Neuronal stem cell (in vitro differentiated cells): Measurements from ENCODE around the gene NUDT2.
"Not testable (repeated sequence)": the region's sequence is repeated elsewhere in the genome, so short reads cannot be mapped to it uniquely, and the experiment has no call there.

ENCODE experiments used
- DNase-seq: peaks from one replicate; pipeline ENCODE4 v3.0.0-alpha.2; 2013; ENCODE audit warnings: low spot score
- H2AFZ ChIP-seq: one replicate; pipeline ENCODE4 v1.6.1; 2013; ENCODE audit warnings: mild to moderate bottlenecking, low read length, inconsistent platforms
- H2AK5ac ChIP-seq: 2 replicates; pipeline ENCODE4 v1.6.1; 2013; ENCODE audit warnings: low read depth, mild to moderate bottlenecking, inconsistent platforms, low read length, moderate library complexity, mixed read lengths
- H2BK120ac ChIP-seq: 2 replicates; pipeline ENCODE4 v1.6.1; 2013; ENCODE audit warnings: low read depth, mild to moderate bottlenecking, inconsistent platforms, low read length, moderate library complexity, mixed read lengths
- H2BK12ac ChIP-seq: one replicate; pipeline ENCODE4 v1.6.1; 2013; ENCODE audit warnings: low read length, inconsistent platforms
- H2BK15ac ChIP-seq: 2 replicates; pipeline ENCODE4 v1.6.1; 2013; ENCODE audit warnings: mild to moderate bottlenecking, low read length, inconsistent platforms, mixed read lengths
- H2BK5ac ChIP-seq: one replicate; pipeline ENCODE4 v1.6.1; 2013; ENCODE audit warnings: inconsistent platforms, mild to moderate bottlenecking, low read length, moderate library complexity
- H3K14ac ChIP-seq: one replicate; pipeline ENCODE4 v1.6.1; 2013; ENCODE audit warnings: low read length, inconsistent platforms
- H3K18ac ChIP-seq: 2 replicates; pipeline ENCODE4 v1.6.1; 2013; ENCODE audit warnings: low read length, inconsistent platforms
- H3K23ac ChIP-seq: 2 replicates; pipeline ENCODE4 v1.6.1; 2013; ENCODE audit warnings: low read depth, mild to moderate bottlenecking, mixed read lengths, low read length, inconsistent platforms; ENCODE audit not compliant: poor library complexity
- H3K27ac ChIP-seq: replicated peaks from 3 replicates; pipeline ENCODE4 v1.5.1; 2013; ENCODE audit warnings: low read length, inconsistent platforms
- H3K27me3 ChIP-seq, 3 experiments: 2 replicates each; pipeline ENCODE4 v1.6.1; 2013; ENCODE audit warnings: low read length in 3 of 3, mild to moderate bottlenecking in 2 of 3, inconsistent platforms in 1 of 3, low read depth in 1 of 3, mixed read lengths in 1 of 3, moderate library complexity in 1 of 3; ENCODE audit not compliant: control insufficient read depth in 3 of 3, insufficient read depth in 3 of 3
- H3K36me3 ChIP-seq, 2 donors: replicated peaks in 1 of 2; 2 replicates each; pipeline ENCODE4 v1.6.1; 2013; ENCODE audit warnings: low read length in 2 of 2; ENCODE audit not compliant: control insufficient read depth in 2 of 2, insufficient read depth in 2 of 2
- H3K4ac ChIP-seq: 2 replicates; pipeline ENCODE4 v1.6.1; 2013; ENCODE audit warnings: inconsistent platforms, mild to moderate bottlenecking, low read length, moderate library complexity
- H3K4me1 ChIP-seq, 2 donors: 1 replicate in 1 of 2; 2 replicates in 1 of 2; pipeline ENCODE4 v1.6.1; 2013; ENCODE audit warnings: low read length in 2 of 2, low read depth in 1 of 2; ENCODE audit not compliant: control insufficient read depth in 2 of 2, insufficient read depth in 1 of 2
- H3K4me2 ChIP-seq: one replicate; pipeline ENCODE4 v1.6.1; 2013; ENCODE audit warnings: mild to moderate bottlenecking, low read length, inconsistent platforms; ENCODE audit not compliant: insufficient read depth, poor library complexity, severe bottlenecking
- H3K4me3 ChIP-seq, 2 donors: 2 replicates each; pipeline ENCODE4 v1.5.1; 2013; ENCODE audit warnings: low read length in 2 of 2, mild to moderate bottlenecking in 2 of 2, inconsistent platforms in 1 of 2, moderate library complexity in 1 of 2
- H3K79me1 ChIP-seq: one replicate; pipeline ENCODE4 v1.6.1; 2013; ENCODE audit warnings: low read depth, mild to moderate bottlenecking, inconsistent platforms, low read length, moderate library complexity
- H3K9ac ChIP-seq: one replicate; pipeline ENCODE4 v1.6.1; 2013; ENCODE audit warnings: mild to moderate bottlenecking, low read depth, low read length, inconsistent platforms; ENCODE audit not compliant: poor library complexity
- H3K9me3 ChIP-seq, 2 donors: replicated peaks in 1 of 2; 2 replicates each; pipeline versions ENCODE3 to v1.6.1; 2013; ENCODE audit warnings: low read length in 2 of 2, mild to moderate bottlenecking in 2 of 2, inconsistent platforms in 1 of 2, low read depth in 1 of 2, mixed read lengths in 1 of 2, moderate library complexity in 1 of 2; ENCODE audit not compliant: control insufficient read depth in 2 of 2, insufficient read depth in 1 of 2
- H4K8ac ChIP-seq: one replicate; pipeline ENCODE4 v1.6.1; 2013; ENCODE audit warnings: low read depth, mild to moderate bottlenecking, inconsistent platforms, low read length, moderate library complexity
- H4K91ac ChIP-seq: one replicate; pipeline ENCODE4 v1.6.1; 2013; ENCODE audit warnings: low read length, low read depth, mild to moderate bottlenecking, inconsistent platforms; ENCODE audit not compliant: poor library complexity
- WGBS, 2 donors: extraction: QIAGEN DNeasy Blood & Tissue Kit; methylation state at CpG; one replicate each; pipeline ENCODE4 v1.1.7; 2013; ENCODE audit warnings: missing lambda C conversion rate in 2 of 2, mixed read lengths in 1 of 2; ENCODE audit not compliant: insufficient read length in 2 of 2, insufficient replicate concordance in 1 of 2; ENCODE audit errors: extremely low coverage in 2 of 2; 5-methylcytosine and 5-hydroxymethylcytosine counted together

NUDT2 gene

DNA sequence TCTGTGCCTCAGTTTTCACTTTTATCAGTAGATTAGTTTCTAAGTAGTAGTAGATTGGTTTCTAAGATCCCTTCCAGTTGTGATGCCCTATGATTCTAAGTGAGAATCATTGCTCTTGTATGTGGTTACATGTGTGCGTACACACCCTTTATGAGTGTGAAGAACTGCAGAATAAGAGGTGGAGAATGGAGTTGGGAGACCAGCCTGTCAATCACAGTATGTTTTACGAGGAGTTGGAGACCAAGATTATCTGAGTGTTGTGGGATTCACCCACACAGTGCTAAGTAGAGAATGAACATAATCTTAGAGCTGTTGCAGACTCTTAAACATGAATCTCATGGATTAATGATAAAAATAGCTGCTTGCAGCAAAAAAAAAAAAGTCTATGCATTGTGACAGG, 37.9 kb upstream of the NUDT2 start:
- no peak overlapping the region for H2BK15ac ChIP-seq
- no peak overlapping the region for H2BK120ac ChIP-seq
- H4K8ac ChIP-seq, result no peak overlapping the region
- no peak overlapping the region for H3K4me3 ChIP-seq
- no peak overlapping the region for H3K18ac ChIP-seq
- no CpG with 5 or more reads among the region's 2 CpGs for WGBS, 2 donors
- no peaks in the 10 kb centered on the region for H3K79me1 ChIP-seq
- H3K36me3 ChIP-seq, result peaks cover 4 to 34% of the 10 kb centered on the region in 2 donors
- no peak overlapping the region for H3K14ac ChIP-seq
- no peak overlapping the region for H4K91ac ChIP-seq
- H3K27ac ChIP-seq, result no peak overlapping the region
- no peak overlapping the region for H2AK5ac ChIP-seq
- DNase-seq, result no peak
- no peak overlapping the region for H3K4me2 ChIP-seq
- H3K9me3 ChIP-seq, result no peaks in the 10 kb centered on the region
- no peak overlapping the region for H2BK12ac ChIP-seq
- no peak overlapping the region for H2BK5ac ChIP-seq
- peaks cover 0 to 5% of the 10 kb centered on the region in 2 donors for H3K4me1 ChIP-seq
- H3K9ac ChIP-seq, result no peak overlapping the region
- no peak overlapping the region for H3K23ac ChIP-seq
- no peak overlapping the region for H2AFZ ChIP-seq
- H3K27me3 ChIP-seq, result no peaks in the 10 kb centered on the region
- H3K4ac ChIP-seq, result no peak overlapping the region

DNA sequence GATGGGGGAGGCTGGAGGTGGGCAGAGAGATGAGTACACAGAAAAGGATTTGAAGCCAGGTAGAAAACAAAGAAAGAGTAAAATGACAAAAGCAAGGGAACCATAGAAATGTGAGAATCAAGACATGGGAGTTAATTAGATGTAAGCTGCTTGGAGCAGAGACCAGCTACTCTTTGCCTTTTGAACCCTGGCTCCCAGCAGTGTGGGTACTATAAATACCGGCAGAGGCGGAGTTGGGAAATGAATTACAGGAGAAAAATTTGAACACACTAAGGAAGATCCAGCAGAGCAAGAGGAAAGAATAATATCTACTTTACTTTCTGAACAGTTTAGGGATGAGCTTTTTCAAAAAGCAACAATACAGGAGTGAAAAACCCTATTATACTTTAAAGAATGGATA, 36.8 kb upstream of the NUDT2 start:
- WGBS, 2 donors, result no CpG with 5 or more reads among the region's 2 CpGs
- no peak overlapping the region for H3K14ac ChIP-seq

GRCh38 chr9:34301064-34301463, 28.3 kb upstream of the NUDT2 start:
- H2BK120ac ChIP-seq, H3K18ac ChIP-seq, H3K4ac ChIP-seq, H3K79me1 ChIP-seq, H4K91ac ChIP-seq, H3K9ac ChIP-seq, H3K14ac ChIP-seq, H3K4me1 ChIP-seq, DNase-seq, H3K4me3 ChIP-seq, H3K23ac ChIP-seq, H2AK5ac ChIP-seq, H2BK12ac ChIP-seq, H2BK5ac ChIP-seq, H3K9me3 ChIP-seq, H2BK15ac ChIP-seq, H2AFZ ChIP-seq, H3K27ac ChIP-seq, H3K4me2 ChIP-seq, H3K27me3 ChIP-seq, H4K8ac ChIP-seq: not testable (repeated sequence)
- no CpG with 5 or more reads among the region's 7 CpGs for WGBS, 2 donors
- H3K36me3 ChIP-seq, result peaks cover 0 to 30% of the 10 kb centered on the region in 2 donors

More for the DNA sequence above, 36.8 kb upstream of the NUDT2 start:
- Histone ChIP-seq H3K4me2 (no peak overlapping the region), H3K4me1 (peaks cover 0 to 5% of the 10 kb centered on the region in 2 donors), H3K79me1 (no peaks in the 10 kb centered on the region), H3K27me3 (no peaks in the 10 kb centered on the region), H4K91ac (no peak overlapping the region), H2BK120ac (no peak overlapping the region), H3K18ac (no peak overlapping the region), H3K4ac (no peak overlapping the region), H3K9ac (no peak overlapping the region), H4K8ac (no peak overlapping the region), H2BK15ac (no peak overlapping the region), H3K27ac (no peak overlapping the region), H3K36me3 (peaks cover 2 to 25% of the 10 kb centered on the region in 2 donors), H2BK12ac (no peak overlapping the region), H3K9me3 (no peaks in the 10 kb centered on the region), H3K23ac (no peak overlapping the region), H2AK5ac (no peak overlapping the region), H2AFZ (no peak overlapping the region), H2BK5ac (no peak overlapping the region), H3K4me3 (no peak overlapping the region)
- DNase-seq, result no peak

GRCh38 chr9:34308316-34308715, 21.1 kb upstream of the NUDT2 start:
- H3K36me3 ChIP-seq, result peaks cover 2 to 45% of the 10 kb centered on the region in 2 donors
- H2AK5ac ChIP-seq, H3K27me3 ChIP-seq, H3K9ac ChIP-seq, H3K14ac ChIP-seq, H3K4me2 ChIP-seq, H3K9me3 ChIP-seq, H2AFZ ChIP-seq, H3K4me3 ChIP-seq, H3K4me1 ChIP-seq, H3K23ac ChIP-seq, H3K79me1 ChIP-seq, H2BK12ac ChIP-seq, H2BK15ac ChIP-seq, H4K91ac ChIP-seq, H4K8ac ChIP-seq, H3K27ac ChIP-seq, DNase-seq, H2BK5ac ChIP-seq, H3K18ac ChIP-seq, H3K4ac ChIP-seq, H2BK120ac ChIP-seq: not testable (repeated sequence)
- WGBS, 2 donors, result no CpG with 5 or more reads among the region's 3 CpGs
